Adipocyte (in vitro differentiated cells): ENCODE data around the gene TMEM52B.
A peak's percentile ranks its signal among the peaks of the same experiment; 100 is the strongest.
"Not testable (repeated sequence)": the region's sequence is repeated elsewhere in the genome, so short reads cannot be mapped to it uniquely, and the experiment has no call there.

Source experiments
- DNase-seq: peaks from one replicate; pipeline ENCODE4 v3.0.0-alpha.2; 2015; ENCODE audit warnings: low read depth
- H3K27me3 ChIP-seq: replicated peaks from 2 replicates; pipeline ENCODE4 v1.7.0; 2013; ENCODE audit warnings: mild to moderate bottlenecking, low read length, moderate library complexity; ENCODE audit not compliant: control insufficient read depth, insufficient read depth
- H3K36me3 ChIP-seq: 2 replicates; pipeline ENCODE4 v1.7.0; 2013; ENCODE audit warnings: low read length, mild to moderate bottlenecking, moderate library complexity; ENCODE audit not compliant: control insufficient read depth, insufficient read depth, severe bottlenecking
- H3K4me1 ChIP-seq: 2 replicates; pipeline ENCODE4 v1.7.0; 2013; ENCODE audit warnings: mild to moderate bottlenecking, low read length, moderate library complexity; ENCODE audit not compliant: control insufficient read depth, insufficient read depth
- H3K4me3 ChIP-seq: 2 replicates; pipeline ENCODE4 v1.7.0; 2013; ENCODE audit warnings: mild to moderate bottlenecking, low read length, moderate library complexity
- H3K9ac ChIP-seq: 2 replicates; pipeline ENCODE4 v1.7.0; 2013; ENCODE audit warnings: mild to moderate bottlenecking, low read length, moderate library complexity
- H3K9me3 ChIP-seq: 2 replicates; pipeline ENCODE4 v1.7.0; 2013; ENCODE audit warnings: mild to moderate bottlenecking, low read length, moderate library complexity; ENCODE audit not compliant: control insufficient read depth

The TMEM52B gene

DNA sequence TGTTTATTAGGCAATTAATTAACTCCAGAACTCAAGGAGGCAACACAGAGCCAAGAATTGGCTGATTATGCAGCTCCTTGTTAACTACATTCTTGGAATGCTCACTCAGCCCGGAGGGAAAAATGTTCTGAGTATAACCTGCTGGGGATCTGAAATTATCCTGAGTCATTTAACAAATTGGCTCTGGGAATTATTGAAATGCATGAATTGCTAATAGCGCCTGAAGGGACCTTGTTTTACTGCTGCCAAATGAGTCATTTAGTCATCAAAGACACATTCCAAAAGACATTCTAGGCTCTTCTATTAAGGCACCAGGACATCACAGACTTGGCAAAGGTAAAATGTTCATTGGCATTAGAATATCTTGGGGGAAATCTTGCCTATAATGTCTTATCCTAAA, 13.0 kb downstream of the TMEM52B start:
- Histone ChIP-seq H3K4me1 (peaks cover 24% of the 10 kb centered on the region), H3K27me3 (no peaks in the 10 kb centered on the region), H3K9ac (no peak overlapping the region), H3K9me3 (no peaks in the 10 kb centered on the region), H3K4me3 (no peak overlapping the region), H3K36me3 (no peaks in the 10 kb centered on the region)
- peak; percentile 28 for DNase-seq

GRCh38 chr12:10194160-10194670, 15.4 kb downstream of the TMEM52B start:
- H3K4me1 ChIP-seq = peaks cover 24% of the 10 kb centered on the region
- DNase-seq = no peak

DNA sequence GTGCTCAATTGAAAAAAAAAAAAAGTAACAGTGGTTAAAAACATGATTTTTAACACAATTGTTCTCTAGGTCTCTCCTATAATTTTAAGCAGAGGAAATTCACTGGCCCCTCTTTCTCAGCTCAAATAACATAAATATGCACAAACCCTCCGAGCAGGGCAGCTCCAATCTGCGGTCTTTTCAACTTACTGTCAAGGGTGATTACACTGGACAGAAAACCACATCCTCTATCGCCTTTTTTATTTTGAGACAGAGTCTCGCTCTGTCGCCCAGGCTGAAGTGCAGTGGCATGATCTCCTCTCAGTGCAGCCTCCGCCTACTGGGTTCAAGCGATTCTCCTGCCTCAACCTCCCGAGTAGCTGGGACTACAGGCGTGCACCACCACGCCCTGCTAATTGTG, 17.4 kb downstream of the TMEM52B start:
- H3K4me1 ChIP-seq = peaks cover 17% of the 10 kb centered on the region
- no peak overlapping the region for H3K4me3 ChIP-seq
- no peaks in the 10 kb centered on the region for H3K36me3 ChIP-seq
- no peaks in the 10 kb centered on the region for H3K9me3 ChIP-seq
- DNase-seq = no peak
- no peak overlapping the region for H3K9ac ChIP-seq
- H3K27me3 ChIP-seq = no peaks in the 10 kb centered on the region

More at GRCh38 chr12:10194160-10194670, 15.4 kb downstream of the TMEM52B start:
- H3K36me3 ChIP-seq = no peaks in the 10 kb centered on the region
- H3K9me3 ChIP-seq = no peaks in the 10 kb centered on the region
- no peak overlapping the region for H3K4me3 ChIP-seq
- no peaks in the 10 kb centered on the region for H3K27me3 ChIP-seq
- H3K9ac ChIP-seq = no peak overlapping the region

DNA sequence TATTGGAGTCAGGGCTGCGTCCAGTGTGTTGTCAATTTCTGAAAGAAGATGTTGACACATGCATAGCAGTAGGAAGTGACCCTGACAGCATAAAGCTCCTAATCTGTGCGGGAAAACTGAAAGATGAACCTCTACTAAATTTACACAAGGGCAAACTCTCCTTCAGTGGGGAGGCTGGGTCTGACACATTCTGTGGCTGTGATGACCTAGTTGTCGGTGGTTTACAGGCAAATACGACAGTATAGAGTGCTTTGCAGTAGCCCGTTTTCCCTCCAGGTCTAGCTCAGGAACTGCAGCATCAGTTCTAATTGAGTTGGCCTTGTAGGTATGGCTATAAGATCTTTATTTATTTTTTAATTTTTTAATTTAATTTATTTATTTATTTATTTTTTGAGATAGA, 19.0 kb downstream of the TMEM52B start:
- Histone ChIP-seq H3K36me3 (no peaks in the 10 kb centered on the region), H3K4me1 (peaks cover 5% of the 10 kb centered on the region), H3K4me3 (no peak overlapping the region), H3K9ac (no peak overlapping the region), H3K27me3 (no peaks in the 10 kb centered on the region), H3K9me3 (no peaks in the 10 kb centered on the region)
- no peak for DNase-seq

- H3K27me3 ChIP-seq, H3K4me3 ChIP-seq, H3K9me3 ChIP-seq, DNase-seq, H3K36me3 ChIP-seq, H3K4me1 ChIP-seq, H3K9ac ChIP-seq: not testable (repeated sequence)
These were observed 25.7 kb downstream of the TMEM52B start for GRCh38 chr12:10204495-10204894.

DNA sequence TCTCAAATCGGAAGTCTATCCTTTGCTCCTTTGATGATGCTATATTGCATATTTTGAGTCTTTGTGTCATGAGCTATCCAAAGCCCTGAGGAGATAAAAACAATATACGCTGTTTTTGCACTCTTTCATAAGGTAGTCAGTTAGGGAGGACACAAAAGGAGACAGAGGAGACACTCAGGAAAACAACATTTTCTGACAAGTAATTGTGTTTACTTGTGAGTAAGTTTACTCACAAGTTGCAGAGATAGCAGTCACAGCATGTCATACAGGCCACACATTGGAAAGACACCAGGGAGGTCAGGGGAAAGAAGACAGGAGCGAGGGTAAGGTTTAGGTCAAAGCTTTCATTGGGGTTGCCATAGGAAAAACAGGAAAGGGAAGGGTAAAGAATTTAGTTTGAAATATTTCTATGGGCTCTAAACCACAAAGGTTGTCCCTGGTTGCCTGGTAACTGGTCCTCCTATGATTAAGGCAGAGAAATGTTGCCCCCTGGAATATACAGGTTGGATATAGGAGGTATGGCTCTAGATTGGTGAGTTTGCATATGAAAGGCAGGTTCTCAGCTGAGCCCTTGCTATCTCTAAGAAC, 26.5 kb downstream of the TMEM52B start:
- Histone ChIP-seq H3K9ac (no peak overlapping the region), H3K4me1 (no peaks in the 10 kb centered on the region), H3K9me3 (no peaks in the 10 kb centered on the region), H3K4me3 (no peak overlapping the region), H3K36me3 (no peaks in the 10 kb centered on the region), H3K27me3 (no peaks in the 10 kb centered on the region)
- DNase-seq = peak; percentile 40

DNA sequence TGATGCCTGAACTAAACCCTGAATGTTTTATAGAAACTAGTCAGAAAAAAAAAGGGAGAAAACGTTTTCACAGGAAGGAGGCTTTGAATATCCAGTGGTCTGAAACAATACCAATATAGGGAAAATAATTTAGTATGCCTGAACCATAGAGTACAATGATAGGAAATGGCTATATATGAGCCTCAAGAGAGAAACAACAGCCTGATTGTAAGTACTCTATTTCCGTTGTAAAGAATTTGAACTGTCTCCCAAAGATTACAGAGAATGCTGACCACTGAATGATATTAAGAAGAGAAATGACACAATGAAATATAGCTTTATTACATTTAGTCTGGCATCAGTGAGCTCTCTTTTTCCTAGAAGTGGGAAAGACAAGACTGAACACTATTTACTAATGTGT, 28.3 kb downstream of the TMEM52B start:
- Histone ChIP-seq H3K4me3 (no peak overlapping the region), H3K9ac (no peak overlapping the region), H3K27me3 (no peaks in the 10 kb centered on the region), H3K4me1 (no peaks in the 10 kb centered on the region), H3K36me3 (no peaks in the 10 kb centered on the region), H3K9me3 (no peaks in the 10 kb centered on the region)
- no peak for DNase-seq

DNA sequence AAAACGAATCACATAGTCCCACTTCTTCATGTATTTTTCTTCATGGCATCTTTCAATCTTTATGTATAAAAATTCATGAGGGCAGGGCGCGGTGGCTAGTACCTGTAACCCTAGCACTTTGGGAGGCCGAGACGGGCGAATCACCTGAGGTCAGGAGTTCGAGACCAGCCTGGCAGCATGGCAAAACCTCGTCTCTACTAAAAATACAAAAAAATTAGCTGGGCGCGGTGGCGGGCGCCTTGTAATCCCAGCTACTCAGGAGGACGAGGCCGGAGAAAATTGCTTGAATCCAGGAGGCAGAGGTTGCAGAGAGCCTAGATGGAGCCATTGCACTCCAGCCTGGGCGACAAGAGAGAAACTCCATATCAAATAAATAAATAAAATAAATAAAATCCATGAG, 31.4 kb downstream of the TMEM52B start:
- no peaks in the 10 kb centered on the region for H3K36me3 ChIP-seq
- no peak overlapping the region for H3K4me3 ChIP-seq
- no peak for DNase-seq
- no peaks in the 10 kb centered on the region for H3K9me3 ChIP-seq
- peaks cover 12% of the 10 kb centered on the region for H3K4me1 ChIP-seq
- no peak overlapping the region for H3K9ac ChIP-seq
- H3K27me3 ChIP-seq = no peaks in the 10 kb centered on the region

GRCh38 chr12:10211101-10211939, 32.5 kb downstream of the TMEM52B start:
- Histone ChIP-seq H3K9ac (no peak overlapping the region), H3K36me3 (no peaks in the 10 kb centered on the region), H3K4me1 (peaks cover 16% of the 10 kb centered on the region), H3K9me3 (no peaks in the 10 kb centered on the region), H3K4me3 (no peak overlapping the region), H3K27me3 (no peaks in the 10 kb centered on the region)
- no peak for DNase-seq

- Histone ChIP-seq H3K36me3 (no peaks in the 10 kb centered on the region), H3K9ac (peak overlapping the region; percentile 97), H3K4me3 (peak overlapping the region; percentile 99), H3K27me3 (no peaks in the 10 kb centered on the region), H3K9me3 (no peaks in the 10 kb centered on the region), H3K4me1 (peaks cover 16% of the 10 kb centered on the region)
- peak; percentile 99 for DNase-seq
These were observed 33.3 kb downstream of the TMEM52B start for GRCh38 chr12:10211940-10212738.

DNA sequence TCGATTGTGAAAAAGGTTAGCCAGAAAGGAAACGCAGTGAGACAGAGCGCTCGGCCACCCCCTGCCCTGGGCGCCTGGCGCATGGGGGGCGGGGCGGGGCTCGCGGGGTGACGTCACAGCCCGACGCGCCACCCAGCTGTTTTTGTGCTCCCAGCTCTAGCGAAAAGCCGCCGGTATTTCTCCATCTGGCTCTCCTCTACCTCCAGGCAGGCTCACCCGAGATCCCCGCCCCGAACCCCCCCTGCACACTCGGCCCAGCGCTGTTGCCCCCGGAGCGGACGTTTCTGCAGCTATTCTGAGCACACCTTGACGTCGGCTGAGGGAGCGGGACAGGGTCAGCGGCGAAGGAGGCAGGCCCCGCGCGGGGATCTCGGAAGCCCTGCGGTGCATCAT, 33.9 kb downstream of the TMEM52B start, which contains the start of gene GABARAPL1:
TSS of gene GABARAPL1 (plus strand) at position 139 of the 393 bp plus-strand sequence. CDS start at position 392, 253 bp downstream.
- H3K36me3 ChIP-seq = no peaks in the 10 kb centered on the region
- H3K9me3 ChIP-seq = no peaks in the 10 kb centered on the region
- DNase-seq = peak; percentile 91
- H3K9ac ChIP-seq = peak within 1 kb of the TSS; percentile 97
- H3K27me3 ChIP-seq = no peaks in the 10 kb centered on the region
- H3K4me3 ChIP-seq = peak within 1 kb of the TSS; percentile 99
- H3K4me1 ChIP-seq = peaks cover 16% of the 10 kb centered on the region
